Measurements from ENCODE around the gene ARID1A. TPM values are rescaled to one million over a fixed set of nuclear protein-coding genes. Genes with fewer than 3 reads are reported as not detected.
"Not testable (repeated sequence)": the region's sequence is repeated elsewhere in the genome, so short reads cannot be mapped to it uniquely, and the experiment has no call there.

The ARID1A gene
- 54.2 and 56.9 TPM in 2 replicates for total RNA-seq (2022)
- Bru-seq, nascent RNA, result percentile 84 among the genes with signal in this experiment
- BruChase-seq, experiment 1, labeled RNA remaining after a 6-hour chase, result percentile 73 among the genes with signal in this experiment
- BruChase-seq, experiment 2, labeled RNA remaining after a 2-hour chase, result percentile 83 among the genes with signal in this experiment
- long read RNA-seq, full-length matches to known transcripts, result 55 of 106 reads
- long read RNA-seq, partial matches to known transcripts, result 42 of 106 reads
- long read RNA-seq, other reads (novel, unspliced or antisense), result 9 of 106 reads

DNA sequence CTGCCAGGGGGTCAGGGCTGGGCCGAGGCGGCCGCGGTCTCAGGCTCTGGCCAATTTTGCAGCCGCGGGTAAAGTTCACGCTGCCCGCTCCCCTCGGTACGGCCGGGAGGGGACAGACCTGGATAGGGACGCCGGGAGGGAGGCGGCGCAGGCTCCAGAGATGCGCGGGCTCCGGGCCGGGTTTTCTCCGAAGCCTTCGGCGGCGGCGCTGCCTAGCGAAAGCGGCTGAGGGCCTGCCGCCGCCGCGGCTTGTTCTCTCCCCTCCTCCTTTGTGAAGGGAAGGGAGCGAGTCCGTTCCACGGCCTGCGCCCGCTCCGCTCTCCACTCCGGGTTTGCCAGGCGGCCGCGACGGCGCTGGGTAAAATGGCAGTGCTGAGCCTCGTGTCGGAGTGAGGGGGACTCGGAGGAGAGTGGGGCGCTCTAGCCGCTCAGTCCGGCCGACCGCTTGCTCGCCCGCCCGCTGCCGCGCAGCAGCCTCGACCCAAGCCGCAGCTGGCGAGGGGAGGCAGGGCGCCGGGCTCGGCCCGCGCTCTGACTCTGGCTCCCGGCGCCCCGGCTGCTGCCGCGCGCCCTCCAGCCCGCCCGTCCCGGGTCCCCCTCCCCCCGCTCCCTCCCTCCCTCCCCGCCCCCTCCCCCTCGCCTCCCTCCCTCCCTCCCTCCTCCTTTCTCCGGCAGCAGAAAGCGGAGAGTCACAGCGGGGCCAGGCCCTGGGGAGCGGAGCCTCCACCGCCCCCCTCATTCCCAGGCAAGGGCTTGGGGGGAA, at the start of gene ARID1A:
Gene ARID1A (plus strand): TSS at position 660 of the 763 bp plus-strand sequence. CDS start 389 bp downstream, outside the sequence.
- TF ChIP-seq, protein P1, sequence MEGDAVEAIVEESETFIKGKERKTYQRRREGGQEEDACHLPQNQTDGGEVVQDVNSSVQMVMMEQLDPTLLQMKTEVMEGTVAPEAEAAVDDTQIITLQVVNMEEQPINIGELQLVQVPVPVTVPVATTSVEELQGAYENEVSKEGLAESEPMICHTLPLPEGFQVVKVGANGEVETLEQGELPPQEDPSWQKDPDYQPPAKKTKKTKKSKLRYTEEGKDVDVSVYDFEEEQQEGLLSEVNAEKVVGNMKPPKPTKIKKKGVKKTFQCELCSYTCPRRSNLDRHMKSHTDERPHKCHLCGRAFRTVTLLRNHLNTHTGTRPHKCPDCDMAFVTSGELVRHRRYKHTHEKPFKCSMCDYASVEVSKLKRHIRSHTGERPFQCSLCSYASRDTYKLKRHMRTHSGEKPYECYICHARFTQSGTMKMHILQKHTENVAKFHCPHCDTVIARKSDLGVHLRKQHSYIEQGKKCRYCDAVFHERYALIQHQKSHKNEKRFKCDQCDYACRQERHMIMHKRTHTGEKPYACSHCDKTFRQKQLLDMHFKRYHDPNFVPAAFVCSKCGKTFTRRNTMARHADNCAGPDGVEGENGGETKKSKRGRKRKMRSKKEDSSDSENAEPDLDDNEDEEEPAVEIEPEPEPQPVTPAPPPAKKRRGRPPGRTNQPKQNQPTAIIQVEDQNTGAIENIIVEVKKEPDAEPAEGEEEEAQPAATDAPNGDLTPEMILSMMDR (IDR thresholded peaks at IDR 0.05; ENCODE audit: unreplicated experiment), result no peak
- H3K9me3 Mint-ChIP-seq (ENCODE audit: unreplicated experiment), result no peaks in the 10 kb centered on the region
- H3K4me1 Mint-ChIP-seq (ENCODE audit: insufficient read depth, unreplicated experiment), result peaks cover 13% of the 10 kb centered on the region
- H3K27me3 Mint-ChIP-seq (ENCODE audit: insufficient read depth, unreplicated experiment), result no peaks in the 10 kb centered on the region
- ChIA-PET POLR2A (interaction anchor here (0.6 to 7.5 kb wide), 15 partner anchors 10 to 186 kb away, joined by 3 to 109 read pairs (median 20); partner anchors contain the start of gene PIGV), CTCF (no interaction called here)
- peak; percentile 96 for DNase-seq (ENCODE audit: unreplicated experiment)
- no peak within 1 kb of the TSS for H3K4me3 Mint-ChIP-seq (ENCODE audit: unreplicated experiment)
- H3K36me3 Mint-ChIP-seq (ENCODE audit: insufficient read depth, unreplicated experiment), result peaks cover 7% of the 10 kb centered on the region
- intact Hi-C loops (cut with micrococcal nuclease), result no loop called here
- peak within 1 kb of the TSS; percentile 71 for H3K27ac Mint-ChIP-seq (ENCODE audit: low read depth, unreplicated experiment)
- BruUV-seq (replicated peaks), result no TSS peak

DNA sequence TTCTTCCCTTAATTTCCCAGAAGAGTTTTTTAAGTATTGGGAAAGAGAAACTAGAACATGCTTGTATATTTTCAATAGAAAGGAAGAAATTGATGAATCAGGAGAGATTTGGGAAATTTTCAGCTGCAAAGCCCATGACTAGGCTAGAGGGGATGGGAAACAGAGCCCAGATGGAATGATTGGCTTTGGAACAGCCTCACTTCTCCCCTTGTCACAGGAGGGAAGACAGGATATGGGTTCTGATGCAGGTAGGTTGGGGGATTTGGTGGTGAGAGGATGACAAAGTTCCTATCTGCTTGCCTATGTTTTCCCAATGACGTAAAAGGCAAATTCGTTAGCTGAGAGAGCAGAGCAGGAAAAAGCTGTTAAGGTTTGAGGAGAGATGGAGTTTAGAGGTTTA, 31.0 kb upstream of the ARID1A start:
- H3K4me3 Mint-ChIP-seq (ENCODE audit: unreplicated experiment), result no peak overlapping the region
- no peaks in the 10 kb centered on the region for H3K27me3 Mint-ChIP-seq (ENCODE audit: insufficient read depth, unreplicated experiment)
- peaks cover 7% of the 10 kb centered on the region for H3K4me1 Mint-ChIP-seq (ENCODE audit: insufficient read depth, unreplicated experiment)
- no peak overlapping the region for H3K27ac Mint-ChIP-seq (ENCODE audit: low read depth, unreplicated experiment)
- H3K9me3 Mint-ChIP-seq (ENCODE audit: unreplicated experiment), result no peaks in the 10 kb centered on the region
- TF ChIP-seq, protein P1 (IDR thresholded peaks at IDR 0.05; ENCODE audit: unreplicated experiment), result no peak
- BruUV-seq (replicated peaks), result no TSS peak
- ChIA-PET POLR2A (interaction anchor here (0.9 to 2.9 kb wide), 4 partner anchors 9 to 27 kb away, joined by 3 to 10 read pairs (median 6); no protein-coding TSS in a partner anchor), CTCF (interaction anchor here (0.6 to 4.5 kb wide), 3 partner anchors 12 to 123 kb away, joined by 3 to 26 read pairs (median 3); partner anchors contain the start of gene PIGV)
- intact Hi-C loops (cut with micrococcal nuclease), result no loop called here
- DNase-seq (ENCODE audit: unreplicated experiment), result no peak
- no peaks in the 10 kb centered on the region for H3K36me3 Mint-ChIP-seq (ENCODE audit: insufficient read depth, unreplicated experiment)

DNA sequence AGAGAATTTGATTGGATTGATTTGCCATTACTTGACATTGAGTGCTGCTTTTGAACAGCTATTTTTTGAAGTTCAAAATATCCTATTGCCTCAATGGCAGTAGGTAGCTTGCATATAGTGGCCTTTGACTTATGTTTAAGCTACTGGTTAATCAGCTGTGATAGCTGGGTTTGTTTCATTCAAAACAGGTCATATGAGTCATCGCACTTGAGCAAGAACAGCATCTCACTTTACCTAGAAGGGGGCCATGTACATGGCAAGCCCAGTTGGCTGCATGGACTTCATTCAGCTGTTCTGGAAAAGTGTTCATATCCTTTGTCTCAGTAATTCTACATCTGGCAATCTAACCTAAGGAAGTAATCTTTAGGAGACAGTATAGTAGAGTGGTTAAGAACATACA, 29.0 kb upstream of the ARID1A start:
- TF ChIP-seq, protein P1 (IDR thresholded peaks at IDR 0.05; ENCODE audit: unreplicated experiment), result no peak
- Mint-ChIP-seq H3K4me3 (ENCODE audit: unreplicated experiment) (no peak overlapping the region), H3K4me1 (ENCODE audit: insufficient read depth, unreplicated experiment) (peaks cover 7% of the 10 kb centered on the region), H3K27ac (ENCODE audit: low read depth, unreplicated experiment) (no peak overlapping the region), H3K27me3 (ENCODE audit: insufficient read depth, unreplicated experiment) (no peaks in the 10 kb centered on the region), H3K36me3 (ENCODE audit: insufficient read depth, unreplicated experiment) (no peaks in the 10 kb centered on the region), H3K9me3 (ENCODE audit: unreplicated experiment) (no peaks in the 10 kb centered on the region)
- ChIA-PET CTCF (interaction anchor here (0.5 to 4.5 kb wide), 2 partner anchors 10 to 83 kb away, joined by 3 to 26 read pairs; no protein-coding TSS in a partner anchor), POLR2A (interaction anchor here (0.9 to 1.4 kb wide), 2 partner anchors 10 to 65 kb away, joined by 3 to 6 read pairs; no protein-coding TSS in a partner anchor)
- peak; percentile 71 for DNase-seq (ENCODE audit: unreplicated experiment)
- BruUV-seq (replicated peaks), result no TSS peak
- intact Hi-C loops (cut with micrococcal nuclease), result no loop called here

DNA sequence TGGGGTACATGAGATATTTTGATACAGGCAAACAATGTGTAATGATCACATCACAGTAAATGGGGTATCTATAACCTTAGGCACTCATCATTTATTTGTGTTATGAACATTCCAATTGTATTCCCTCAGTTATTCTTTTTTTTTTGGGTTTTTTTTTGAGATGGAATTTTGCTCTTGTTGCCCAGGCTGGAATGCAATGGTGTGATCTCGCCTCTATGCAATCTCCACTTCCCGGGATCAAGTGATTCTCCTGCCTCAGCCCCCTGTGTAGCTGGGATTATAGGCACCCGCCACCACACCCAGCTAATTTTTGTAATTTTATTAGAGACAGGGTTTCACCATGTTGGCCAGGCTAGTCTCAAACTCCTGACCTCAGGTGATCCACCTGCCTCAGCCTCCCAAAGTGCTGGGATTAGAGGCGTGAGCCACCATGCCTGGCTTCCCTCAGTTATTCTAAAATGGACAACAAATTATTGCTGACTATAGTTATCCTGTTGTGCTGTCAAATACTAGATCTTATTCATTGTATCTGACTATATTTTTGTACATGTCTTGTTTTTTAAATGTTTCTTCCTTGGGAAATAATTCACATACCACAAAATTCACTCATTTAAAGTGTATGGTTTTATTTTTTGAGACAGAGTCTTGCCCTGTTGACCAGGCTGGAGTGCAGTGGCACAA, 27.6 kb upstream of the ARID1A start:
- DNase-seq (ENCODE audit: unreplicated experiment); BruUV-seq (replicated peaks); intact Hi-C loops (cut with micrococcal nuclease); H3K9me3 Mint-ChIP-seq (ENCODE audit: unreplicated experiment); H3K27me3 Mint-ChIP-seq (ENCODE audit: insufficient read depth, unreplicated experiment); H3K4me3 Mint-ChIP-seq (ENCODE audit: unreplicated experiment); H3K36me3 Mint-ChIP-seq (ENCODE audit: insufficient read depth, unreplicated experiment); H3K27ac Mint-ChIP-seq (ENCODE audit: low read depth, unreplicated experiment); H3K4me1 Mint-ChIP-seq (ENCODE audit: insufficient read depth, unreplicated experiment): not testable (repeated sequence)
- CTCF ChIA-PET, result interaction anchor here (4.5 kb wide), 1 partner anchor 9 kb away, joined by 26 read pairs; no protein-coding TSS in a partner anchor
- POLR2A ChIA-PET, result interaction anchor here (1.1 kb wide), 1 partner anchor 24 kb away, joined by 3 read pairs; no protein-coding TSS in a partner anchor
